GM19468 (cell line): ENCODE results near the gene KANK2.
"Not testable (repeated sequence)": the region's sequence is repeated elsewhere in the genome, so short reads cannot be mapped to it uniquely, and the experiment has no call there.

Source experiments
- ATAC-seq: cut with Tn5 transposase; IDR thresholded peaks from one replicate; pipeline ENCODE4 v1.9.1; 2021; ENCODE audit warnings: mild to moderate bottlenecking, moderate library complexity, moderate number of reproducible peaks; ENCODE audit not compliant: unreplicated experiment; ENCODE audit errors: extremely low read depth

The KANK2 gene

GRCh38 chr19:11151181-11151580, 46.2 kb downstream of the KANK2 start:
- ATAC-seq, result no peak

DNA sequence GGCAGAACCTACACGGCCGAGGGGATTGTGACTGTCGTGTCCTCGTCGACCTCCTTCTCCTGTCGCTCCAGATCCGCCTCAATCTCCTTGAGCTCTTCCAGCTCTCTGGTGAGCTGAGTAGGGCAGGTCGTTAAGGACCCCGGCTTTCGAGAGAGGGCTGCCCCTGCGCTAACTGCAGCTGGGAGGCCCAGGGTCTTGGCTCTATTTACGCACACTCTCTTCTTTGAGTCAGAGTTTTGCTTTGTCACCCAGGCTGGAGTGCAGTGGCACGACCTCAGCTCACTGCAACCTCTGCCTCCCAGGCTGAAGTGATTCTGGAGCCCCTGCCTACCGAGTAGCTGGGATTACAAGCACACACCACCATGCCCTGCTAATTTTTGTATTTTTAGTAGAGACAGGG, 49.3 kb downstream of the KANK2 start:
- no peak for ATAC-seq

GRCh38 chr19:11145536-11145924, 51.8 kb downstream of the KANK2 start:
- ATAC-seq, result no peak

GRCh38 chr19:11142528-11143171, 54.7 kb downstream of the KANK2 start:
- no peak for ATAC-seq

- no peak for ATAC-seq
Observed at GRCh38 chr19:11141937-11142527, 55.3 kb downstream of the KANK2 start.

DNA sequence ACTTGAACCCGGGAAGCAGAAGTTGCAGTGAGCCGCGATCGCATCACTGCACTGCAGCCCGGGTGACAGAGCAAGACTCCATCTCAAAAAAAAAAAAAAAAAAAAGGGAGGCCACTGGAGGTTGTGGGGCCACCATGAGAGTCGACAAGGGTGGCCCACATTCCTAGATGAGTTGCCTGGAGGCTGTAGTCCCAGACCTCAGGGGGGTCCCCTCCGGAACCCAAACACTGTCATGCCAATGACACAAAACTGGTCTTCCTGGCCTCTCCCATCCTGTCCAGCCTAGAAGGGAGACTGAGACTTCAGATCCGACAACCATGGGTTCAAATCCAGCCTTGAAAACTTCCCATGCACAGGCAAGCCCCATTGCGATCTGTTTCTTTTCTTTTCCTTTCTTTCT, 56.4 kb downstream of the KANK2 start:
- no peak for ATAC-seq

DNA sequence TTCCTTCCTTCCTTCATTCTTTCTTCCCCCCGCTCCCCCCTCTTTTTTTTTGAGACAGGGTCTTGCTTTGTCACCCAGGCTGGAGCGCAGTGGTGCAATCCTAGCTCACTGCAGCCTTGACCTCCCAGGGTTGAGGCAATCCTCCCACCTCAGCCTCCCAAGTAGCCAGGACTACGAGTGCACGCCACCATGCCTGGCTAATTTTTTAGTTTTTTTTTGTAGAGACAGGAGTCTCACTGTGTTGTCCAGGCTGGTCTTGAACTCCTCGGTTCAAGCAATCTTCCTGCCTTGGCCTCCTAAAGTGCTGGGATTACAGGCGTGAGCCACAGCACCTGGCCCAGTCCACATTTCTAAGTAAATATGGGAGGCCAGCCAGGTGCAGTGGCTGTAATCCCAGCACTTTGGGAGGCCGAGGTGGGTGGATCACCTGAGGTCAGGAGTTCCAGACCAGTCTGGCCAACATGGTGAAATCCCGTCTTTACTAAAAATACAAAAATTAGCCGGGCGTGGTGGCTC, 57.3 kb downstream of the KANK2 start:
- ATAC-seq, result not testable (repeated sequence)

GRCh38 chr19:11138601-11139300, 58.6 kb downstream of the KANK2 start:
- no peak for ATAC-seq

GRCh38 chr19:11137542-11138384, 59.6 kb downstream of the KANK2 start:
- ATAC-seq, result no peak

DNA sequence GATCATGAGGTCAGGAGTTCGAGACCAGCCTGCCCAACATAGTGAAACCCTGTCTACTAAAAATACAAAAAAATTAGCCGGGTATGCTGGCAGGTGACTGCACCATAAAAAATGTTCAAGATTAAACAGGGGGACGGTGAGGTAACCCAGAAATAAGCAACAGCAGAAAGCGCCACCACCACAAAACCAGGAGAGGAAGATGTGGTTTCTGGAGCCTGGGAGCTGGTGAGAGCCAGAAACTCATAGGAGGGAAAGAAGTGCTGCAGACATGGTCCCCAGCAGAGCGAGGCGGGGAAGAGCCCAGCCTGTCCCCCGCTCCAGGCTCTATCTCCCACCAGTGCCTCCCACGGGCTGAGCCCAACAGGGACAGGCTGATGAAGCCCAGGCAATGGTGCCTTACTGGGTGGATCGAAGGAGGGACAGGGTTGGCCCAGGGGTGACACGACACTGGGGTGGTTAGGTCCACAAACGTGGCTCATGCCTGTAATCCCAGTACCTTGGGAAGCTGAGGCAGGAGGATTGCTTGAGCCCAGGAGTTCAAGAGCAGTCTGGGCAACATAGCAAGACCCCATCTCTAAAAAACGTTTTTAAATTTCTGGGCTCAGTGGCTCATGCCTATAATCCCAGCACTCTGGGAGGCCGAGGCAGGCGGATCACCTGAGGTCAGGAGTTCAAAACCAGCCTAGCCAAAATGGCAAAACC, 60.8 kb downstream of the KANK2 start:
- no peak for ATAC-seq

DNA sequence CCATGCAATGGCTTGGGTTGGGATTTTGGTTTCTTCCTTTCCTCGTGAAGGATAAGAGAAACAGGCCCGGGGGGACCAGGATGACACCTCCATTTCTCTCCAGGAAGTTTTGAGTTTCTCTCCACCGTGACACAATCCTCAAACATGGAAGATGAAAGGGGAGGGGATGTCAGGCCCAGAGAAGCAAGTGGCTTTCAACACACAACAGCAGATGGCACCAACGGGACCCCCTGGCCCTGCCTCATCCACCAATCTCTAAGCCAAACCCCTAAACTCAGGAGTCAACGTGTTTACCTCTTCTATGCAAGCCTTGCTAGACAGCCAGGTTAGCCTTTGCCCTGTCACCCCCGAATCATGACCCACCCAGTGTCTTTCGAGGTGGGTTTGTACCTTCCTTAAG, 65.9 kb downstream of the KANK2 start:
- ATAC-seq, result no peak

DNA sequence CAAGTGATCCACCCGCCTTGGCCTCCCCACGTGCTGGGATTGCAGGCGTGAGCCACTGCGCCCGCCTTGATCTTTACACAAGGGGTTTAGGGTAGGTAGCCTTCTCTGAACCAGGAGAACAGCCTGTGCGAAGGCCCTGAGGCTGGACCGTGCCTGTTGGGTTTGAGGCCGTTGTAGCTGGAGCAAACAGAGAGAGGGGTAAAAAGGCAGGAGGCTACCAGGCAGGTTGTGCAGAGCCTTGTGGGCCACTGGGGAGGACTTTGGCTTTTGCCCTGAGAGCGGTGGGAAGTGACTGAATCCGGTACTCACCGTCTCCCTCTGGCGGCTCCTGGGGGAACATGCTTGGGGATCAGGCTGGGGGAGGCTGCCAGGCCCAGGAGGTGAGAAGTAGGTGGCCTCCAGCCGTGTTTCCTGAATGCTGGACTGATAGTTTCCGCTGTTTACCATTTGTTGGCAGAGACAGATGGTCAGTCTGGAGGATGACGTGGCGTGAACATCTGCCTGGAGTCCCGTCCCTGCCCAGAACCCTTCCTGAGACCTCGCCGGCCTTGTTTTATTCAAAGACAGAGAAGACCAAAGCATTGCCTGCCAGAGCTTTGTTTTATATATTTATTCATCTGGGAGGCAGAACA, 66.4 kb downstream of the KANK2 start:
- ATAC-seq, result no peak

- ATAC-seq, result no peak
Observed at GRCh38 chr19:11127905-11128304, 69.4 kb downstream of the KANK2 start.

DNA sequence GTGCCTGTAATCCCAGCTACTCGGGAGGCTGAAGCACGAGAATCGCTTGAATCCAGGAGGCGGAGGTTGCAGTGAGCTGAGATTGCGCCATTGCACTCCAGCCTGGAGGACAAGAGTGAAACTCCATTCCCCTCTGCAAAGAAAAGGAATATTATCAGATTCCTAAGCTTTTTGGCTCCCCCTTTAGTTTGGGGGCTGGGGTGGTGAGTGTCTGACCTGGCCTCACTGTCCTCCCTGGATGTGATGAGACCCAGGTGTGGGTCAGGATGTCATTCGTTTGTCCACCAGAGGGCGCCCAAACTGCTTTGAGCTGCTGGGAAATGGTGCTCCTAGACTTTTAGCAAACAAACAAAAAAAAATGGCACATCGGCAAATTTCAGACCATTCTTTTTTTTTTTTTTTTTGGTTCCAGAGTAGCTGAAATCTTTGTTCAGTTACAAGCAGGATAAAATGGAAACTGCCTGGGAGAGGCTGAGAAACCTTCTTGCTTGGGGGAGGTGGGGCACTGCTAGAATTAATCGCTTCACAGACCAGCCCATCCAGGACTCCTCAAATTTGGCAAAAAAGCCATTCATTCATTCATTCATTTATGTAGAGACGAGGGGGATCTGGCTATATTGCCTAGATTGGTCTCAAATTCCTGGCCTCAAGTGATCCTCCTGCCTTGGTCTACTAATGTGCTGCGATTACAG, 71.2 kb downstream of the KANK2 start:
- no peak for ATAC-seq

DNA sequence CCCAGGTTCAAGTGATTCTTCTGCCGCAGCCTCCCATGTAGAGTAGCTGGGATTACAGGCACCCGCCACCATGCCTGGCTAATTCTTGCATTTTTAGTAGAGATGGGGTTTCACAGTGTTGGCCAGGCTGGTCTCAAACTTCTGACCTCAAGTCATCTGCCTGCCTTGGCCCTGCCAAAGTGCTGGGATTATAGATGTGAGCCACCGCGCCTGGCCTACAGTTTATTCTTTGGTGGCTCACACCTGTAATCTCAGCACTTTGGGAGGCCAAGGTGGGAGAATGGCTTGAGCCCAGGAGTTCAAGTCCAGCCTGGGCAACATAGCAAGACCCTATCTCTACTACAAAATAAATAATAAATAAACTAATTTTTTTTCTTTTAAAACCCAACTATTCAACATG, 73.2 kb downstream of the KANK2 start:
- not testable (repeated sequence) for ATAC-seq

GRCh38 chr19:11123114-11123513, 74.2 kb downstream of the KANK2 start:
- no peak for ATAC-seq

GRCh38 chr19:11121963-11122362, 75.4 kb downstream of the KANK2 start:
- ATAC-seq, result not testable (repeated sequence)

- no peak for ATAC-seq
Observed at GRCh38 chr19:11116507-11116906, 80.8 kb downstream of the KANK2 start.

GRCh38 chr19:11115895-11116446, 81.4 kb downstream of the KANK2 start:
- no peak for ATAC-seq
